GM18868 (cell line): ENCODE data around the gene SNTA1.
"Not testable (repeated sequence)": the region's sequence is repeated elsewhere in the genome, so short reads cannot be mapped to it uniquely, and the experiment has no call there.

Experiments
- ATAC-seq: cut with Tn5 transposase; IDR thresholded peaks from one replicate; pipeline ENCODE4 v1.9.1; 2021; ENCODE audit warnings: mild to moderate bottlenecking, moderate library complexity; ENCODE audit not compliant: unreplicated experiment

SNTA1 gene

DNA sequence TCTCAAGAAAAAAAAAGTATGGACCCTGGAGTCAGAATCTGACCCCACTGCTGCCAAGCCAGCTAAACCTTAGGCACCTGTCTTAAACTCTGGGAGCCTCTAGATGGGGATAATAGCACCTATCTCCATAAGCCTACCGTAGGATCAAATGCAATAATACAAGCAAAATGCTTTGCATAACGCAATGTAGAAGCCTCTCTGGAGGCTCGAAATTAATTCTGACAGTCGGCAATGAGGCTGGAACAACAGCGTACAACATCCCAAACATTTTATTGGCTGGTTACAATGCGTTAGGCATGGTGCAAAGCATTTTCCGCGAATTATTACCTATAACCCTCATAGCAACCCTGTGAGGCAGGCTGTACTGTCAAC lies 42.8 kb downstream of the SNTA1 start:
- no peak for ATAC-seq

GRCh38 chr20:33399924-33400323 lies 43.6 kb downstream of the SNTA1 start:
- ATAC-seq = no peak

DNA sequence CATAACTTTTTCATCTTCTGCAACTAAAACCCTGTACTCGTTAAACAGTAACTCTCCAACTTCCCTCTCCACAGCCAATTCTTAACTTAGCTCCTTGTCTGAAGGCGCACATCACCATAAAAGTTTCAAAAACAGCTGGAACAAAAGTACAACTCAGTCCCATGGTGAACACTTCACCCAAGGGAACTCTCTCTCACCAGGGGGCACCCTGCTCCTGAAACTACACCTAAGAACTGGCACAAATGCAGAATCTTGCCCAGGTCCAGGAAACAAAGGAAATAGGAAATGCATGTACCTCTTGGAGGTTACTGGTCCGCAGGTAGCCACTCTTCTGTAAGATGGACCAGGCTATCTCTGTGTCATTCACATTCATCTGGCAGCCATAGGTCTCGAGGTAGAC lies 48.8 kb downstream of the SNTA1 start:
- no peak for ATAC-seq

DNA sequence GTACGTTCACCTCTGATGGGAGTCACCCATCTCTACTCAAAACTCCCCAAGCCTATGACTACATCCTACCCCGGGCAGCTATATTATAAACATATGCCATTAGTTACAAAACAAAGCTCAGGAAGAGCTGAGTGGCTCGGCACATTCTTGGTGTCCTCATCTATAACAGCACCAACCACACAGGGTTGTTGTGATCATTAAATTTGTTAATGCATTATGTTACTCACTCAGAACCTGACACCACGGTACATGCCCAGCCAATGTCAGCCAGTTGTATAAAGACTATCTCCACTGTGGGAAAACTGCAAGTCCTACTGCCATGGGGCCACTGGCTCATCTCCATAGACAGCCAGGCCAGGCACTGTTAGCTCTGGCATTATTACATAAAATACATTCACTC lies 50.0 kb downstream of the SNTA1 start:
- no peak for ATAC-seq

GRCh38 chr20:33391722-33392415 lies 51.7 kb downstream of the SNTA1 start:
- no peak for ATAC-seq

DNA sequence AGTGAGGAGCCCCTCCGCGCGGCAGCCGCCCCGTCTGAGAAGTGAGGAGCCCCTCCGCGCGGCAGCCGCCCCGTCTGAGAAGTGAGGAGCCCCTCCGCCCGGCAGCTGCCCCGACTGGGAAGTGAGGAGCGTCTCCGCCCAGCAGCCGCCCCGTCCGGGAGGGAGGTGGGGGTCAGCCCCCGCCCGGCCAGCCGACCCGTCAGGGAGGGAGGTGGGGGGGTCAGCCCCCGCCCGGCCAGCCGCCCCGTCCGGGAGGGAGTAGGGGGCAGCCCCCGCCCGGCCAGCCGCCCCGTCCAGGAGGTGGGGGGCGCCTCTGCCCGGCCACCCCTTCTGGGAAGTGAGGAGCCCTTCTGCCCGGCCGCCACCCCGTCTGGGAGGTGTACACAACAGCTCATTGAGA lies 54.2 kb downstream of the SNTA1 start:
- not testable (repeated sequence) for ATAC-seq

GRCh38 chr20:33388268-33388667 lies 55.3 kb downstream of the SNTA1 start:
- ATAC-seq = no peak

DNA sequence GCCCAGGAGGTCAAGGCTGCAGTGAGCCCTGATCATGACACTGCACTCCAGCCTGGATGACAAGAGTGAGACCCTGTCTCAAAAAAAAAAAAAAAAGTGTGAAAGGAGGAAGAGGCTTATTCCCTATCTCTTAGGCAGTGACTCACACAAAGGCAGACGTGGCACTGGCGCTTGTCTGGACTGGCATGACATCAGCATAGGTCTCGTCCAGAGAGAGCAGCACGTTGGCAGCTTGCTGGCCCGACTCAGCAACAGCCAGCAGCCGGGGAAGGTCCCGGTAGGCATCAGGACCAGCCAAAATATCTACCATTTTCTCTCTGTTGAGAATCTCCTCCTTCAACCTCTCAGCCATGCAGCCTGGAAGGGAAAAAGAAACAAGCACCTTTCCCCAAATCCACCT lies 56.4 kb downstream of the SNTA1 start:
- no peak for ATAC-seq

- no peak for ATAC-seq
Measured at GRCh38 chr20:33386673-33387072, 56.9 kb downstream of the SNTA1 start.

GRCh38 chr20:33377366-33377765 lies 66.2 kb downstream of the SNTA1 start:
- no peak for ATAC-seq

- no peak for ATAC-seq
Measured at GRCh38 chr20:33373735-33374605, 69.6 kb downstream of the SNTA1 start.

GRCh38 chr20:33372993-33373441 lies 70.5 kb downstream of the SNTA1 start:
- ATAC-seq = no peak

GRCh38 chr20:33370291-33370690 lies 73.3 kb downstream of the SNTA1 start:
- ATAC-seq = no peak

DNA sequence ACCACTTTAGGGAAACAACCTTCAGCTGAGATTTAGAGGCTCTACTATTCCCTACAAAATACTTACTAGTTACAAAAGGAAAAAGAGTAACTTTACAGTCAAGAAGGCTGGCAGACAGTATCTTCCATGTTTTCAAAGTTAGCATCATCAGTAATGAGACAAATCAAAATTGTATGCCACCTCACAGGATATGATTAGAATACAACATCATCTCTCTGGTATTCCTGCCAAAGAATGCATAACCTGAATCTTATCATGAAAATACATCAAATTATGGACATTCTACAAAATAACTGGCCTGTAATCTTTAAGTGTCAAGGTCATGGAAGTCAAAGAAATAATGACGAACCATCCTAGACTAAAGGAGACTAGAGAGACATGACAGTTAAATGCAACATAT lies 80.7 kb downstream of the SNTA1 start:
- ATAC-seq = no peak

DNA sequence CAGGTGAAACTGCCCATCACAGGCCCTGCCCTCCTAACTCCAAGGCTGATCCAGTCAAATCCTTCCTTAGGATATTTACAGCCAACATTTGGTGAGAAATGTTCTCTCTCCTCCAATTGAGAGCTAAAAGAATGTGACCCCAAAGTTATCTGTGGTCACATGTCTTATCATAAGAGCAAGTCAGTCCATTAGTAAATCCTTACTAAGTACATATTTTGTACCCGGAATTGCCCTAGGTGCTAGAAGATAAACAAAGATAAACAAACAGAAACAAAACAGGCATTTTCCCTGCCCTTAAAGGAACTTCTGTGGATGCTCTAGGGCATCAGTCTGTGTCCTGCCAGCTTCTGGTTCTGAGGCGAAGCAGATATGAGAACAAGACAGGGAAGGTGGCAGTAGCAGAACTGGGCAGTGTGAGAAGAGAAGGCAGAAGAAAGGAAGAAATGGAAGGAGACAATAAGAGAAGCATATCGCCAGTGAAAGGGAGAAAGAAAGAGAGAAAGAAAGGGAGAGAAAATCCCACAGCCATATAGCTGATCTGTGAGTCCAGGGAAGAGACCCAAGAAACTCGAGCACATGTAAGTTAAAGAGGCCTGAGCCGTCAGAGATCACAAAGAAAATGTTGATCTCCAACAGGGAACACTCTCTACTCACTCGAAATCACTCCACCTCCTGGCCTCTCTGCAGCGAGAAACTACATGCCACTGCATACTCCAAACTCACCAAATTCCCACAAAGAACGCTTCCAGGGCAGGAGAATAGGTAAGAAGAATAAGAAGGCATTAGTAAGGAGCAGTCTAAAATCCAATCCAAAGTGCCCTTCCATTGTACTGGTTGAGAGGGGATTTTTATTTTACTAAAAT lies 83.9 kb downstream of the SNTA1 start:
- ATAC-seq = no peak
